Naive thymus-derived CD4-positive, alpha-beta T cell (primary cell): ENCODE data around the gene AHR. TPM values are rescaled to one million over a fixed set of nuclear protein-coding genes. Genes with fewer than 3 reads are reported as not detected.

Source experiments
- ATAC-seq: fragments of 150-1000 bp; cut with Tn5 transposase; 2 replicates; pipeline ENCODE4 v1.10.0; 2021; ENCODE audit warnings: mild to moderate bottlenecking, moderate library complexity
- CTCF ChIA-PET: fragments of 350-600 bp; sonication (Branson Sonifier 250); formaldehyde crosslinking; loops from one replicate; lab custom pipeline; 2021; ENCODE audit warnings: antibody characterized with exemption; lab: Charles Lee
- POLR2A ChIA-PET: fragments of 350-600 bp; sonication (Branson Sonifier 250); formaldehyde crosslinking; loops from one replicate; lab custom pipeline; 2021; ENCODE audit warnings: antibody characterized with exemption, inconsistent platforms; lab: Charles Lee
- DNase-seq, 9 donors: peaks; one replicate each; pipeline versions ENCODE4 v3.0.0 to v3.0.0-alpha.2; 2020 to 2022; ENCODE audit warnings: mixed read lengths in 1 of 9
- H3K27ac ChIP-seq: one replicate; pipeline ENCODE4 v1.7.0; 2013; ENCODE audit warnings: mild to moderate bottlenecking, low read depth, low read length, moderate library complexity
- H3K27me3 ChIP-seq, 2 donors: one replicate each; pipeline ENCODE4 v1.7.0; 2013; ENCODE audit warnings: low read length in 2 of 2, mild to moderate bottlenecking in 2 of 2, moderate library complexity in 2 of 2; ENCODE audit not compliant: control insufficient read depth in 2 of 2, insufficient read depth in 2 of 2
- H3K36me3 ChIP-seq, 3 experiments: 1 replicate in 2 of 3; 2 replicates in 1 of 3; pipeline ENCODE4 v1.7.0; 2013; ENCODE audit warnings: low read length in 3 of 3, mild to moderate bottlenecking in 3 of 3, moderate library complexity in 1 of 3; ENCODE audit not compliant: insufficient read depth in 3 of 3, control insufficient read depth in 2 of 3
- H3K4me1 ChIP-seq, 2 donors: one replicate each; pipeline ENCODE4 v1.7.0; 2013; ENCODE audit warnings: low read length in 2 of 2, mild to moderate bottlenecking in 2 of 2, moderate library complexity in 1 of 2; ENCODE audit not compliant: control insufficient read depth in 2 of 2, insufficient read depth in 2 of 2
- H3K4me3 ChIP-seq: 2 replicates; pipeline ENCODE4 v1.7.0; 2013; ENCODE audit warnings: mild to moderate bottlenecking, low read length
- H3K9me3 ChIP-seq, 3 experiments: 1 replicate in 2 of 3; 2 replicates in 1 of 3; pipeline ENCODE4 v1.7.0; 2013; ENCODE audit warnings: low read length in 3 of 3; ENCODE audit not compliant: control insufficient read depth in 2 of 3
- H3K27ac Mint-ChIP-seq, 9 donors: one replicate each; pipeline ENCODE4 v1.8.0; 2020 to 2022; ENCODE audit warnings: mixed read lengths in 9 of 9, mild to moderate bottlenecking in 8 of 9, moderate library complexity in 5 of 9, inconsistent platforms in 2 of 9
- H3K27me3 Mint-ChIP-seq, 5 donors: one replicate each; pipeline ENCODE4 v1.8.0; 2021 to 2022; ENCODE audit warnings: mixed read lengths in 5 of 5, mild to moderate bottlenecking in 1 of 5
- H3K36me3 Mint-ChIP-seq, 5 donors: one replicate each; pipeline ENCODE4 v1.8.0; 2020 to 2022; ENCODE audit warnings: mixed read lengths in 5 of 5, mild to moderate bottlenecking in 3 of 5, inconsistent platforms in 1 of 5
- H3K4me1 Mint-ChIP-seq, 7 donors: one replicate each; pipeline ENCODE4 v1.8.0; 2020 to 2022; ENCODE audit warnings: mixed read lengths in 7 of 7, mild to moderate bottlenecking in 3 of 7, inconsistent platforms in 1 of 7
- H3K4me3 Mint-ChIP-seq, 10 donors: one replicate each; pipeline ENCODE4 v1.8.0; 2020 to 2022; ENCODE audit warnings: mild to moderate bottlenecking in 10 of 10, mixed read lengths in 10 of 10, moderate library complexity in 6 of 10, inconsistent platforms in 2 of 10
- H3K9me3 Mint-ChIP-seq, 11 donors: one replicate each; pipeline ENCODE4 v1.8.0; 2020 to 2022; ENCODE audit warnings: mixed read lengths in 11 of 11, mild to moderate bottlenecking in 4 of 11, inconsistent platforms in 1 of 11, moderate library complexity in 1 of 11
- intact Hi-C, 2 donors: fragments of 100-400 bp; cut with micrococcal nuclease; formaldehyde crosslinking; loops; one replicate each; pipeline ENCODE4 v1.15.1; 2023
- polyA plus RNA-seq, 2 donors: library from polyadenylated mRNA; unstranded; fragments of 300-500 nt; fragmentation: Illumina TruSeq; gene quantifications; one replicate each; pipeline ENCODE4 v1.2.3, GENCODE V29; 2021
- total RNA-seq, 6 experiments: library from RNA in 5 of 6; stranded (reverse) in 5 of 6; gene quantifications; 1 replicate in 5 of 6; 2 replicates in 1 of 6; pipeline ENCODE4 v1.2.3 and lab custom pipeline; 2021 to 2026

The AHR gene
- total and polyA plus RNA-seq, 7 experiments from 2014 or later: 6.7 to 109 (median 16.0) TPM

DNA sequence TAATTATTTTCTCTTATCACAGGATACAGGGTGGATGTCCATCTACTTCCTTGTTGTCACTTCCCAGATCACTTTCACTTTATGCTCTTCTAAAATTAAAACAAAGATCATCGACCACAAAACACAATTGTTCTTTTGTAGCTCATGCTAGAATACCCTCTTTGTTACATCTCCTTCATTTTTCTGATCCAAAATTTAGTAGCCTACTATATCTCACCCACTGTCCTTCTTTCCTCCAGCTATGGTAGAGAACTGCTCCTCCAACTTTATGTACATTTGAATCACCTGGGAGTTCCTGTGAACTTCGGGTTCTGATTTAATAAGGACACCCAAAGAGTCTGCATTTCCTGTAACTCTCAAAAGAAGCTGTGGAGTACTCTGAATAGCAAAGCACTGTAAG is 1.2 kb upstream of the AHR start:
- peaks cover 18 to 33% (median 25%) of the 10 kb centered on the region in 7 donors for H3K4me1 Mint-ChIP-seq
- Histone ChIP-seq H3K36me3 (peaks cover 0 to 9% (median 0%) of the 10 kb centered on the region in 3 experiments), H3K4me1 (peaks cover 9 to 19% of the 10 kb centered on the region in 2 donors), H3K27ac (peak overlapping the region; percentile 1), H3K27me3 (no peaks in the 10 kb centered on the region), H3K4me3 (no peak overlapping the region), H3K9me3 (no peaks in the 10 kb centered on the region)
- no peaks in the 10 kb centered on the region for H3K27me3 Mint-ChIP-seq
- POLR2A ChIA-PET: interaction anchor here (1.0 to 2.3 kb wide), 3 partner anchors 153 to 877 kb away, joined by 3 to 11 read pairs (median 4); no protein-coding TSS in a partner anchor
- peaks cover 0 to 11% (median 0%) of the 10 kb centered on the region in 11 donors for H3K9me3 Mint-ChIP-seq
- intact Hi-C loops: loop anchor here in 1 of 2 donors (5.0 kb wide), 1 partner anchor 35 kb away; no protein-coding TSS in a partner anchor
- peak overlapping the region; percentile 84 to 97 (median 88) for H3K27ac Mint-ChIP-seq
- DNase-seq: peak in 1 of 9 donors; percentile 13
- H3K36me3 Mint-ChIP-seq: peaks cover 0 to 13% (median 0%) of the 10 kb centered on the region in 5 donors
- peak overlapping the region; percentile 70 to 98 (median 87) for H3K4me3 Mint-ChIP-seq
- CTCF ChIA-PET: interaction anchor here (0.7 to 1.2 kb wide), 2 partner anchors 51 to 157 kb away, joined by 3 to 4 read pairs; no protein-coding TSS in a partner anchor
- ATAC-seq: no peak

DNA sequence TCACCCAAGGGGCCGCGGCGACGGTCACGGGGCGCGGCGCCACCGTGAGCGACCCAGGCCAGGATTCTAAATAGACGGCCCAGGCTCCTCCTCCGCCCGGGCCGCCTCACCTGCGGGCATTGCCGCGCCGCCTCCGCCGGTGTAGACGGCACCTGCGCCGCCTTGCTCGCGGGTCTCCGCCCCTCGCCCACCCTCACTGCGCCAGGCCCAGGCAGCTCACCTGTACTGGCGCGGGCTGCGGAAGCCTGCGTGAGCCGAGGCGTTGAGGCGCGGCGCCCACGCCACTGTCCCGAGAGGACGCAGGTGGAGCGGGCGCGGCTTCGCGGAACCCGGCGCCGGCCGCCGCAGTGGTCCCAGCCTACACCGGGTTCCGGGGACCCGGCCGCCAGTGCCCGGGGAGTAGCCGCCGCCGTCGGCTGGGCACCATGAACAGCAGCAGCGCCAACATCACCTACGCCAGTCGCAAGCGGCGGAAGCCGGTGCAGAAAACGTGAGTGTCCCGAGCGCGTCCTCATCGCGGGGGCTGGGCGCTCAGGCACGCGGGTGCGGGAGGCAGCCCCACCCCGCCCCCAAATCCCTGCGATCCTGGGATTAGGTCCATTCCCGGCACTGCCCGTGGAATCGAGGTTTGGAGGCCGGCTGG is 509 bp downstream of the AHR start:
- peak; percentile 60 for ATAC-seq
- intact Hi-C loops: loop anchor here (1.0 to 5.0 kb wide), 9 partner anchors 37 to 878 kb away; partner anchors contain the start of genes BZW2 (in 2 of the 2) and CRPPA (in 1 of the 2)
- CTCF ChIA-PET: interaction anchor here (1.0 kb wide), 1 partner anchor 15 kb away, joined by 3 read pairs; no protein-coding TSS in a partner anchor
- H3K4me1 ChIP-seq: peaks cover 9 to 19% of the 10 kb centered on the region in 2 donors
- POLR2A ChIA-PET: interaction anchor here (1.1 to 2.3 kb wide), 8 partner anchors 42 to 878 kb away, joined by 3 to 11 read pairs (median 3); no protein-coding TSS in a partner anchor
- H3K27me3 ChIP-seq: no peaks in the 10 kb centered on the region
- Mint-ChIP-seq H3K4me3 (peak overlapping the region; percentile 86 to 98 (median 90)), H3K27me3 (no peaks in the 10 kb centered on the region), H3K36me3 (peaks cover 0 to 13% (median 0%) of the 10 kb centered on the region in 5 donors), H3K27ac (peak overlapping the region; percentile 82 to 97 (median 89)), H3K9me3 (peaks cover 0 to 11% (median 0%) of the 10 kb centered on the region in 11 donors), H3K4me1 (peaks cover 23 to 40% (median 28%) of the 10 kb centered on the region in 7 donors)
- DNase-seq: peak; percentile 49 to 72 (median 65)
- H3K9me3 ChIP-seq: no peaks in the 10 kb centered on the region
- H3K36me3 ChIP-seq: peaks cover 0 to 9% (median 0%) of the 10 kb centered on the region in 3 experiments
- peak overlapping the region; percentile 89 for H3K27ac ChIP-seq
- H3K4me3 ChIP-seq: peak overlapping the region; percentile 70

DNA sequence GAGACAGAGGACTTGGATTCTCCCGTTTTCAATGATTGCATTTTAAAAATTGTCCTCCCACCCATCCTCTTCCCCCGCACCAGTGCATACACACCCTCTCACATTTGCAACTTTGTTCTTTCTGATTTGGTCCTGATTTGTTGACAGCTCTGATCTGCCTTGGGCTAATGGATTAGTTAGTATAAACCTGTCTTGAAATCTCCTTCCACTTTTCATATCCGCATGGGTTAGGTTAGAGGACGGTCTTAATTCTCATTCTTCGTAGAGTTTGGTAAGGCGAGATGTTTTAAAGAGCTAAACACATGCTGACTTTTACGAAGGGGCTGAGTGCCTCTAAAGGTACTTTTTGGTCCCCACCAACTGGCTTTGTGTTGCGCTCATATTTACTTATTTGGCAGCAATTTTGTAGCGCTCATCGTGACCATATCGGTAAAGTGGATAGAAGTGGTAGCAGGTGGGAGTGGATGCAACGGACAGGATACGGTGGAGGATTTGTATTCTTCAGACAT is 1.1 kb downstream of the AHR start:
- H3K4me1 ChIP-seq: peaks cover 9 to 21% of the 10 kb centered on the region in 2 donors
- H3K9me3 ChIP-seq: no peaks in the 10 kb centered on the region
- ChIA-PET CTCF (interaction anchor here (0.7 kb wide), 1 partner anchor 64 kb away, joined by 3 read pairs; no protein-coding TSS in a partner anchor), POLR2A (interaction anchor here (0.9 to 1.3 kb wide), 7 partner anchors 15 to 287 kb away, joined by 3 read pairs; no protein-coding TSS in a partner anchor)
- Mint-ChIP-seq H3K27ac (peak overlapping the region; percentile 77 to 96 (median 87)), H3K4me3 (peak overlapping the region; percentile 86 to 98 (median 90)), H3K36me3 (peaks cover 0 to 13% (median 0%) of the 10 kb centered on the region in 5 donors), H3K9me3 (peaks cover 0 to 11% (median 0%) of the 10 kb centered on the region in 11 donors), H3K4me1 (peaks cover 28 to 46% (median 34%) of the 10 kb centered on the region in 7 donors), H3K27me3 (no peaks in the 10 kb centered on the region)
- H3K27me3 ChIP-seq: no peaks in the 10 kb centered on the region
- DNase-seq (peak in 3 of 9 donors; percentile 19 to 40 (median 28)), ATAC-seq (peak; percentile 4)
- H3K36me3 ChIP-seq: peaks cover 0 to 9% (median 0%) of the 10 kb centered on the region in 3 experiments
- H3K4me3 ChIP-seq: peak overlapping the region; percentile 70
- H3K27ac ChIP-seq: peak overlapping the region; percentile 89
- intact Hi-C loops: loop anchor here (1.0 to 5.0 kb wide), 6 partner anchors 37 to 879 kb away; partner anchors contain the start of gene CRPPA (in 1 of the 2)

DNA sequence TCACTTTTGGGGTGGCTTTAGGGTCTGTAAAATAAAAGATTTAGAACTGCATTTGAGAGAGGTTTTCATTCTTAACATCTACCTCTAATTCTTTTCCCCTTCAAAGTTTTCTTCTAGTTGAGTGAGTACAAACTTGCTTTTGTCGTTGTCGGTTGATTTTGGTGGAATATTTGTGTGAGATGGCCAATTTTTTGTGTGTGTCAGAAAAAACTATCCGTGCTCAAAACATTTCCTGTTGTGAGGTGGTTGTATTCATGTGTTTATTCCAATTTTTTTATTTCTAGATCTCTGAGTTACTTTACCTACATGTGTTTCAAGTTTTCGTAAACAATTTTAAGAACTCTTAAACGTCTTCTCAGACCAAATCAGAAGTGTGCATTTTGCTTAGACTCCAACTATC is 1.6 kb downstream of the AHR start:
- H3K4me3 Mint-ChIP-seq: peak overlapping the region; percentile 86 to 98 (median 90)
- H3K27ac ChIP-seq: peak overlapping the region; percentile 89
- peaks cover 13 to 26% of the 10 kb centered on the region in 2 donors for H3K4me1 ChIP-seq
- DNase-seq (peak in 1 of 9 donors; percentile 9), ATAC-seq (no peak)
- POLR2A ChIA-PET: interaction anchor here (0.9 to 1.2 kb wide), 4 partner anchors 15 to 288 kb away, joined by 3 read pairs; no protein-coding TSS in a partner anchor
- peaks cover 0 to 11% (median 0%) of the 10 kb centered on the region in 11 donors for H3K9me3 Mint-ChIP-seq
- peaks cover 0 to 13% (median 0%) of the 10 kb centered on the region in 5 donors for H3K36me3 Mint-ChIP-seq
- CTCF ChIA-PET: interaction anchor here (0.7 kb wide), 1 partner anchor 65 kb away, joined by 3 read pairs; no protein-coding TSS in a partner anchor
- no peaks in the 10 kb centered on the region for H3K27me3 ChIP-seq
- H3K27ac Mint-ChIP-seq: peak overlapping the region; percentile 77 to 96 (median 87)
- H3K27me3 Mint-ChIP-seq: no peaks in the 10 kb centered on the region
- intact Hi-C loops: loop anchor here (1.0 to 5.0 kb wide), 6 partner anchors 141 to 368 kb away; no protein-coding TSS in a partner anchor
- peaks cover 32 to 51% (median 39%) of the 10 kb centered on the region in 7 donors for H3K4me1 Mint-ChIP-seq
- peak overlapping the region; percentile 70 for H3K4me3 ChIP-seq
- H3K36me3 ChIP-seq: peaks cover 0 to 9% (median 0%) of the 10 kb centered on the region in 3 experiments
- no peaks in the 10 kb centered on the region for H3K9me3 ChIP-seq

DNA sequence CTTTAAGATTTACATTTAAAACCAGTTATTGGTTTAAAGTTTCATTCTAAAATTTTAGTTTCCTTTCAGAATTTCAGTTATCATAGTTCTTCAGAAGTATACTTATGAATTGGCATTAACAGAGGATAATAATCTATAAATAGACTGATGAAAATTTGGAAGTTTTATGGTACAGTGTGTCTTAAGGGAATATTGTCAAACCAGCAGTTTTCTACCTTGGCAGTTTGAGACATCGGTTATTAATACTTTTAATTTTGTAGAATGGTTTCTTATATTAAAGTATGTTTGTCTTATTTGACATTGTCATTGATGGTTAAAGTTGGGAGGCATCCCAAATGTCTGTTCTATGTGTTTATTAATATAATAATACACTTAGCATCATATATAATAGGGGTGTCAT is 2.0 kb downstream of the AHR start:
- H3K4me3 ChIP-seq: peak overlapping the region; percentile 70
- ChIA-PET CTCF (no interaction called here), POLR2A (interaction anchor here (0.9 to 1.2 kb wide), 3 partner anchors 14 to 160 kb away, joined by 3 read pairs; no protein-coding TSS in a partner anchor)
- Mint-ChIP-seq H3K27me3 (no peaks in the 10 kb centered on the region), H3K4me3 (peak overlapping the region; percentile 86 to 98 (median 90)), H3K36me3 (peaks cover 0 to 16% (median 0%) of the 10 kb centered on the region in 5 donors), H3K9me3 (peaks cover 0 to 11% (median 0%) of the 10 kb centered on the region in 11 donors), H3K4me1 (peaks cover 37 to 55% (median 43%) of the 10 kb centered on the region in 7 donors), H3K27ac (peak overlapping the region in 7 of 9 donors; percentile 77 to 96 (median 87))
- no peak for ATAC-seq
- no peaks in the 10 kb centered on the region for H3K9me3 ChIP-seq
- peaks cover 0 to 9% (median 0%) of the 10 kb centered on the region in 3 experiments for H3K36me3 ChIP-seq
- no peak overlapping the region for H3K27ac ChIP-seq
- no peak for DNase-seq
- H3K4me1 ChIP-seq: peaks cover 13 to 30% of the 10 kb centered on the region in 2 donors
- H3K27me3 ChIP-seq: no peaks in the 10 kb centered on the region
- intact Hi-C loops: loop anchor here (1.0 to 5.0 kb wide), 6 partner anchors 141 to 368 kb away; no protein-coding TSS in a partner anchor
